Loucy (cell line): Measurements from ENCODE around the gene CSRP1.

Experiments
- EZH2phosphoT487 ChIP-seq: fragments of 200-600 bp; IDR thresholded peaks from 2 replicates; pipeline ENCODE4 v1.6.1; 2018; ENCODE audit warnings: antibody characterized with exemption, mild to moderate bottlenecking, moderate library complexity, borderline replicate concordance
- TF ChIP-seq, protein P1 (sequence below): fragments of 200-600 bp; sonication (generic); conservative IDR thresholded peaks from 2 replicates; pipeline ENCODE4 v1.5.1; 2014; ENCODE audit warnings: mild to moderate bottlenecking, antibody characterized with exemption, low read length

DNA sequence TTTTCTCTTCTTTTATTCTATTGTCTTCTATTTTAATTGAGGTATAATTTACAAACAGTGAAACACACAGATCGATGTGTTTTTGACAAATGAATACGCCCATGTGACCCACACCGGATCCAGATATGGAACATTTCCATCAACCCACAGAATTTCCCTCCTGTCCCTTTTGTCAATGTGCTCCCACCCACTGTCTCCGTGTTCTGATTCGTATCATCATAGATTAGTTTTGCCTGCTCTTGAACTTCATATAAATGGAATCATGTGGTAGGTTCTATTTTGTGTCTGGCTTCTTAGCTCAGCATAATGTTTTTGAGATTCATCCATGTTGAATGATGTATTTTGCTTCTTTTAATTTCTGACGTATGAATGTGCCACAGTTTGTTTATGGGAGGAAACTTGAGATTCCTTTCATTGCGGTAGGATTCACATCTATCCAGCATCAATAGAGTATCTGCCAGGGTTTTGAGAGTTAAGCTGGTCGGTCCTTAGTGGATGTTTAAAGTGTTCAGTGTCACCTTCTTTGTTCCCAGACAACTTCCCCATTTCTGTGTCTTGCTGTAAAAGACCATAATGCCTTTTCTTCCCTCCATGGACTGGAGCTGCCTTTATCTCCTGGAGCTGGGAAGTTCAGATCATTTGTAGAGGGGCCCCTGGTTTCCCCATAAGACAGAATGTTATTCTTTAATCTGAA, 46.7 kb upstream of the CSRP1 start:
- TF ChIP-seq, protein P1, sequence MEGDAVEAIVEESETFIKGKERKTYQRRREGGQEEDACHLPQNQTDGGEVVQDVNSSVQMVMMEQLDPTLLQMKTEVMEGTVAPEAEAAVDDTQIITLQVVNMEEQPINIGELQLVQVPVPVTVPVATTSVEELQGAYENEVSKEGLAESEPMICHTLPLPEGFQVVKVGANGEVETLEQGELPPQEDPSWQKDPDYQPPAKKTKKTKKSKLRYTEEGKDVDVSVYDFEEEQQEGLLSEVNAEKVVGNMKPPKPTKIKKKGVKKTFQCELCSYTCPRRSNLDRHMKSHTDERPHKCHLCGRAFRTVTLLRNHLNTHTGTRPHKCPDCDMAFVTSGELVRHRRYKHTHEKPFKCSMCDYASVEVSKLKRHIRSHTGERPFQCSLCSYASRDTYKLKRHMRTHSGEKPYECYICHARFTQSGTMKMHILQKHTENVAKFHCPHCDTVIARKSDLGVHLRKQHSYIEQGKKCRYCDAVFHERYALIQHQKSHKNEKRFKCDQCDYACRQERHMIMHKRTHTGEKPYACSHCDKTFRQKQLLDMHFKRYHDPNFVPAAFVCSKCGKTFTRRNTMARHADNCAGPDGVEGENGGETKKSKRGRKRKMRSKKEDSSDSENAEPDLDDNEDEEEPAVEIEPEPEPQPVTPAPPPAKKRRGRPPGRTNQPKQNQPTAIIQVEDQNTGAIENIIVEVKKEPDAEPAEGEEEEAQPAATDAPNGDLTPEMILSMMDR: no peak
- no peak for TF ChIP-seq EZH2phosphoT487
